ENCODE results near the gene SGTB. TPM values are rescaled to one million over a fixed set of nuclear protein-coding genes. Genes with fewer than 3 reads are reported as not detected.

Gene SGTB
- total and polyA plus RNA-seq, 2 of the 8 experiments (the other 6 are each of a cell fraction or from before 2014, with no cell fraction given), result 2.2 to 18.7 TPM

DNA sequence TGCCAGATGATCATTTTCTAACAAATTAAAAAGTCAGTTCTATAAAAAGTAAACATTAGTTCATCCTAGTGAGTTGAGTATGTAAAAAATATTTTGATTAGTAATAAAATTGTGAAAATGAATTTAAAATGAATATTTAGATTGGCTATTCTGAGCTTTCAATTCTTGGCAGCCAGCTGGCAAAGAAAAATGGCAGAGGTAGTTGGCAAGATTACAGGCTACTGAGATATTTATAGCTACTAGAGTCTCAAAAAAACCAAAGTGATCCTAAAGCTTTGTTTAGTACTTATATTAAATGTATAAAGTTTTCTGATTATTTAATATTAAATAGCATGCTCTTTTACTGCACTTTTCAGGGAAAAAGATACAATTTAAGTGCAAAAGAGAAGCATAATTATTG, 25.0 kb downstream of the SGTB start (continued):
- TF ChIP-seq NRF1 (IDR thresholded peaks at IDR 0.05; ENCODE audit: low read depth, low read length) (no peak), SUZ12 (IDR thresholded peaks at IDR 0.05; ENCODE audit: low read length) (no peak), RNF2 (IDR thresholded peaks at IDR 0.05; ENCODE audit: borderline replicate concordance, low read depth, low read length, missing control alignments, poor library complexity, severe bottlenecking) (no peak), SIRT6 (IDR thresholded peaks at IDR 0.05; ENCODE audit: low read length) (no peak), PHF8 (conservative IDR thresholded peaks at IDR 0.05; ENCODE audit: low read depth, low read length) (no peak), RBBP5 (IDR thresholded peaks at IDR 0.05; ENCODE audit: borderline replicate concordance, low read depth, low read length) (no peak)
- TF ChIP-seq, protein P1, sequence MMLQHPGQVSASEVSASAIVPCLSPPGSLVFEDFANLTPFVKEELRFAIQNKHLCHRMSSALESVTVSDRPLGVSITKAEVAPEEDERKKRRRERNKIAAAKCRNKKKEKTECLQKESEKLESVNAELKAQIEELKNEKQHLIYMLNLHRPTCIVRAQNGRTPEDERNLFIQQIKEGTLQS (IDR thresholded peaks at IDR 0.05; ENCODE audit: insufficient read depth, low read depth, low read length), result no peak
